GM03348 (cell line): ENCODE data around the gene C20orf204.

ENCODE experiments used
- DNase-seq: peaks from one replicate; pipeline ENCODE4 v3.0.0; 2012; ENCODE audit warnings: low spot score

C20orf204 gene

DNA sequence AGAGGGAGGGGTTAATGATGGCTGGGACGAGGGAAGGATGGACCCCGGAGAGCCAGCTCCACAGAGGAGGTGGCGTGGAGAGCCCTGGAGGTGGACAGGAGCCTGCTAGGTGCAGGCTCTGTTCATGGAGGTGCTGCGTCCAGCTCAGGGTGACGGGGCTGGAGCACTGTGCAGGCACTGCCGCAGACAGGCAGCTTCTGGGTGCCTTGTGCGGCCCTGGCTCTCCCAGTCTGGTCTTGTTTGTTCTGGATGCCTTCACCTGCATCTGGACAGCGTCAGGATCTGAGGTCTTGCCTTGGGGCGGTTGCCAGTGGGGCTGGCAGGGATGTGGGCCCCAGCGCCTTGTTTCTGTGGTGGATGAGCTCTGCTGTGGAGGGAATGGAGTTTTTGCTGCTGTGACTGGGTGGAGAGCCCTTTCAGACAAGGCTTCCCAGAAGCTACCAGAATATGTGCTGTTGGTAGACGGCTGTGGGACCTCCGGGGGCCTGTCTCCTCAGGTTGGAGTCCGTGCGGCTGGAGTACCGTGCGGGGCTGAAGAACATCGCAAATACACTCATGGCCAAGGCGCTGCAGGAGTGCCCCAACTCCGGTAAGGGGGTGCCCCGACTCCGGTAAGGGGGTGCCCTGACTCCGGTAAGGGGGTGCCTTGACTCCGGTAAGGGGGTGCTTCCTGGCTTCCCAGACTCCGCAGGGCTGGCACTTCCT, 7.8 kb upstream of the C20orf204 start:
- no peak for DNase-seq

DNA sequence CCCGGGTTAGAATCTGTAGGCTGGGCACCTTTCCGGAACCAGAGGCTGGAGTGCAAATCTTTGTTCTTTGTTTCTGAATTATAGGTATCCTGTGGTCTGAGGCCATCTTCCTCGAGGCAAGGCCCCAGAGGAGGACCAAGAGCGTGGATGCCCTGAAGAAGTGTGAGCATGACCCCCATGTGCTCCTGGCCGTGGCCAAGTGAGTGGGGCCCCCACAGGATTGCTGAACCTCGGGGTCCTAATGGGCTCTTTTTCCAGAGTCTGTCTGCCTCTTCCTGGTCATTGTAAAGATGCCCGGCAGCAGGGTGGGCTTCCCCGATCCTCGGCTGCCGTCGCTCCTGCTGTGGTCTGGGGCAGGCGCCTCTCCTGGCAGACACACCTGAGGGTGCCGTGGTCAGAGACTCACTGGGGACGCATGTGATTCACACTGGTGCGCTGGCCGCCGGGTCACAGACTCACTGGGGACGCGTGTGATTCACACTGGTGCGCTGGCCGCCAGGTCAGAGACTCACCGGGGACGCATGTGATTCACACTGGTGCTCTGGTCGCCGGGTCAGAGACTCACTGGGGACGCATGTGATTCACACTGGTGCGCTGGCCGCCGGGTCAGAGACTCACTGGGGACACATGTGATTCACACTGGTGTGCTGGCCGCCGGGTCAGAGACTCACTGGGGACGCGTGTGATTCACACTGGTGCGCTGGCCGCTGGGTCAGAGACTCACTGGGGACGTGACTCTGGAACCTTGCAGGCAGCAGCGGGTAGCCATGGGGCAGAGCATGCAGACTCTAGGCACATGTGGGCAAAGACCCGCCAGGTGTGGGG, 6.5 kb upstream of the C20orf204 start:
- no peak for DNase-seq

DNA sequence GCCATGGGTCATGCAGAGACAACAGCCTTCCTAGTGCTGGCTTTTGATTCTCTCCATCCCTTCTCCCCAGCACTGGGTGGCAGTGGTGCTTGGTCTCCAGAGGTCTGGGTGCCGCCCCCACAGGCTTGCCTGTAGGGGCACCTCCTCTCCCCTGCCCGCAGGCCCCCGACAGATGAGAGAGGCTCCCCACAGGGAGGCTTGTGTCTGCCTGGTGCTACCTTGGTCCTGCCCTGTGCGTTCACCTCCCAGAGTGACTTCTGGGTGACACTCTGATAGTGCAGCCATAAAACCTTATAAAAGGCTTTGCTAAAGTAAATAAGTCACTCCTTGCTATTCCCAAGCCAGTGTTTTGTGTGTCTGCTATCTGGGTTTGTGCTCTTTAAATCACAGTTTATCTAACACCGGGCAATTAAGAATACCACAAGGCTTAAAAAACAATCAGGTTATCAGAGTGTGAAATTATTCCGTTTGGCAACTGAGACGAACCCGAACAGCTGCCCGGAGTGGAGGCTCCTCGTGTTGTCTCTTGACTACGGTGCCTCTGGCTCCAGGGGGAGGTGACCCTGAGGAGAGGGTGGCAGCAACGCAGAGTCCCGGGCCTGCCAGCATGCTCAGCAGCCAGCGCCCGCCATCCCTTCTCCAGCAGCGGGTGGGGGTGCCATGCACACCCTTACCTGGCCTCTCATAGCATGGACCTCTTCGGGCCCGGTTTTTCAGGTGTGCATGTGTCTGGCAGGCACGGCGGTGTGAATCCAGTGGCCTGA, 5.4 kb upstream of the C20orf204 start:
- no peak for DNase-seq

DNA sequence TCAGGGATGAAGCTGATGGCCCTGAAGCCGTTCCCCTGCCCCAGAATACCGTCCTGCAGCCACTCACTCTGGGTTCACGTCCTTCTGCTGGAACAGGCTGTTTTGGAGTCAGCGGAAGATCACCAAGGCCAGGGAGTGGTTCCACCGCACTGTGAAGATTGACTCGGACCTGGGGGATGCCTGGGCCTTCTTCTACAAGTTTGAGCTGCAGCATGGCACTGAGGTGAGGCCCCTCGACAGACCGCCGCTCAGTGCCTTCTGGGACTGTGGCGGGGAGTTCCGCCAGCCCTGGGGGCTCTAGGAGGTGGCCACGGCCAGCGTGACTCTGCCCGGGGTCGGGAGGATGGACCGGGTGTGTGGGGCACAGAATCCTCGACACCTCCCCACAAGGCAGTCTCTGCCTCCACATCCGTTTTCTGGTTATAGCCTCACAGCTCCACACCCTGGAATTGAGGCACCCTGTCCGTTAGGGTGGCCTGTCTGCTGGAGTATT, 4.1 kb upstream of the C20orf204 start:
- no peak for DNase-seq

DNA sequence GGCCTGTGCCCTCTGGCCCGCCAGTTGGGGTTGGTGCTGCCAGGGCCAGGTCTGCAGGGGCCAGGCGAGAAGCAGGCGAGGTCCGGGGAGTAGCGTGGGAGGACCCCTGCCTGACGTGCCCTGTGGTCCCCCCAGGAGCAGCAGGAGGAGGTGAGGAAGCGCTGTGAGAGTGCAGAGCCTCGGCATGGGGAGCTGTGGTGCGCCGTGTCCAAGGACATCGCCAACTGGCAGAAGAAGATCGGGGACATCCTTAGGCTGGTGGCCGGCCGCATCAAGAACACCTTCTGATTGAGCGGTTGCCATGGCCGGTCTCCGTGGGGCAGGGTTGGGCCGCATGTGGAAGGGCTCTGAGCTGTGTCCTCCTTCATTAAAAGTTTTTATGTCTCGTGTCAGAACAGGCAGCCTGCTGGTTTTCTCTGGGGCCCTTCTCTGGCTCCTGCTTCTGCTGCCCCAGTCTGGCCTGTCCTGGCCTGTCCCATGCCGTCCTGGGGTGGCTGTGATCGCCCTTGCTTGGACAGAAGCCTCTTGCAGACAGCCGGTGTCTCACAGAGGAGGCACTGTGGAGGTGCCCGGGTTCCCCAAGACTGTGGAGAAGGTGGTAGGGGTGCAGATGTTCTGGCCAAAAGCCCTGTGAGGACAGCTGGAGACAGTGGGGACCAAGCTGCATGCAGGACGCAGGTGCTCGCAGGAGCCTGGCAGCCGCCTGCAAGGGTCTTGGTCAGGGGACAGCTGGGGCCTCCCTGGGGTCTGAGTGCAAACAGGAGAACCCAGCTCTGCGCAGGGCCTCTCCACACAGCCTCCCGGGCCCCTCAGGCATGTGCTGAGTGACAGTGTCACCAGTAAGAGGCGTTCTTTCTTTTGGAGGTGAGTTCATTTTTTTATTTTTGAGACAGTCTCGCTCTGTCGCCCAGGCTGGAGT, 3.0 kb upstream of the C20orf204 start:
- no peak for DNase-seq

DNA sequence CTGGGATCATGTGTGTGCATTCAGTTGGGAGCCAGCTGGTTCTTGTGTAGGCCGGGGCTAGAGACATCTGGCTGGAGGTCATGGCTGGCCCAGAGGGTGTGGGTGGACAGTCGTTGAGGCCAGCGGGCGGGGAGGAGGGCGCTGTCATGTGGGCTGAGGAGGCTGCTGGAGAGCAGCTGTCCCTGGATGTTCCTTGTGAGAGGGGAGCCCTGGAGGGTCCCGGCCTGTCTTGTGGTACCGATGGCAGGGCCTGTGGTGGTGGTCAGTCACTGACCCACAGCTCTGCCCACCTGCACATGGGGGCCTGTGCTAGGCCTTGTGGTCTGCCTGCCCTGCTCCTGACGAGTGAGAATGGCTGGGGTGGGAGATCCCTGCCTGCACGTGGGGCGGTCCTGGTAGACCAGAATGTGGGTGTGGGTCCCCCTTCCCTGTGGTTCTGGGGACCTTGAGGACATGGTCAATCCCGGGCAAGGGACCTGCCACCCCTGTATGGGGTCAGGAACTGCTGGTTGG, 1.9 kb upstream of the C20orf204 start:
- DNase-seq = no peak

DNA sequence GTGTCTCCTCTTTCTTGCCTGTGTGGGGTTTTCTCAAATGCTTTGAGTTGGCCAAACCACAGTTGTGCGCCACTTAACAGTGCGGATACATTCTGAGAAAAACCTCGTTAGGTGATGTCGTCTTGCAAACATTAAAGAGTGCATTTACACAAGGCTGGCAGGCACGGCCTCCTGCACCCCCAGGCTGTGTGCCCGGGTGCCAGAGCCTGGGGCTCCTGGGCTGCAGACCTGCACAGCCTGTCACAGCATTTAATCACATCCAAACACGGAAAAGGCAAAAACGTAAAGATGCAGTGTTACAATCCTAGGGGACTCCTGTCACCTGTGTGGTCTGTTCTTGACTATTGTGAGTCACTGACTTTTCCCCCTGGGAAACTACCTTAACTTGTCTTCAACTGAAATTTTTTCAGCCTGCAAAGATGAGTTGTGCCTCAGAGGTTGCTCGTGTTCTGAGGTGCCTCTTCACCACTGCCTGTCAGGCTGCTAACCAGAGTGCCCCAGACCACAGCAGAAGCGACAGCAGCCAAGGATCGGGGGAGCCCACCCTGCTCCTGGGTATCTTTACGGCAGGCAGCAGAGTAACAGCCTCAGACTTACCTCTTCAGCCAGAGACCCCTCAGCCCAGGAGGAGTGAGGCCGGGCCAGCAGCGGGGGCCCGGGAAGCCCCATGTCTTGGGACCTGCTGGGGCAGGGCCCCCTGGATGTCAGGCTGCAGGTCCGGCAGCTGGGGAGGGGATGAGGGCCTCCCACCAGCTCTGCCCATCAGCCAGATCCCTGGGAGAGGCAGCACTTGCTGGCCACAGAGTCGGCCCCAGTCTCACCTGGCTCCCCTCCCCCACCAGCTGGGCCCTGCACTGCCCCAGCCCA, 683 bp upstream of the C20orf204 start:
- DNase-seq = no peak

DNA sequence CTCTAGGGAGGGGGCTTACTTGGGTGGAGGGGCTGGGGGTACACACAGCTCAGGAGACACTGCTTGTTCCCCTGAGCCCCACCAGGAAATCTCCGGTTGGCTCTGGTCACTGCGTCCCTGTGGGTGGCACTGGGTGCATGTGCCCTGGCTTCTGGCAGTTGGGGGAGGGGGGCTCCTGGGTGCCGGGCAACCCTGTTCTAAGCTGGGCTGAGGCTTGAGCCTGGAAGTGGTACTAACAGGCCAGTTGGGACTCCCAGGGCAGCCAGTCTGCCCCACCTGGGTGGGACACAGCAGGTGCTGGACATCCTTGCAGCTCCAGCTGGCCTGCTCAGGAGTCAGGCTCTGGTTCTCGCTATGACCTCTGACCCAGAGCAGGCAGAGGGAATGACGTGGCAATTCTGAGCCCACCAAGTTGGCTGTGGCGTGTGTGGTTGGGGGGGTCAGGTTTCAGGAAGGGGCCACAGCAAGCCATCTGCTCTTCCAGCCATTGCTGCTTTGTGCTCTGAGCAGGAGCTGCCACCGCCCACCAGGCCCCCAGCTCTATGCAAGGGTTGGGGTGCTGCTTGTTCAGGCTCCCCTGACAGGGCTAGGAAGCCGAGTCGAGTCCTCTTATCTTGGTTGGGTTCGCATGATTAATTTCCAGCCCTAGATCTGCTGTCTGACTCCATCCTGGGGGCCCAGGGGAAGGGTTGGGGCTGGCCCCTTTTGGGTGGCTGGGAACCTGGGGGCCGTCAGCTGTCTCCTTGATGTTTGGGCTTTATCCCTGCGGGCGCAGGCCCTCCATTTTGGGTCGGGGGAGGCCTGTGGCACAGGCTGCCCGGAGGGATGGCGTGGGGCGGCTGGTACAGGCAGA, 590 bp downstream of the C20orf204 start:
- DNase-seq = no peak

DNA sequence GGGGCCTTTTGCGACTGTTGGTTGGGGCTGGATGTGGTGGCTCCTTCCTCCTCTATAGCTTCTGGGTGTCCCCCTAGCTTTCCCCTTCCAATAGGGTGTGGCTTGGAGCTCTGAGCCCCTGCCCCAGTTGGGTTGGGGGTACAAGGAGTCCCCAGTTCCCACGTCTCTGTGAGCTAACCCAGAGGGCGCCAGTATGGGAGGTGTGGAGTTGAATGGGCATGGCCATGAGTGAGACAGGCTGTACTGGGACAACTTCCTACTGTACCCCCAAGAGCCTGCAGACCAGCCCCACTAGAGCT, 1.2 kb downstream of the C20orf204 start:
- DNase-seq = no peak

DNA sequence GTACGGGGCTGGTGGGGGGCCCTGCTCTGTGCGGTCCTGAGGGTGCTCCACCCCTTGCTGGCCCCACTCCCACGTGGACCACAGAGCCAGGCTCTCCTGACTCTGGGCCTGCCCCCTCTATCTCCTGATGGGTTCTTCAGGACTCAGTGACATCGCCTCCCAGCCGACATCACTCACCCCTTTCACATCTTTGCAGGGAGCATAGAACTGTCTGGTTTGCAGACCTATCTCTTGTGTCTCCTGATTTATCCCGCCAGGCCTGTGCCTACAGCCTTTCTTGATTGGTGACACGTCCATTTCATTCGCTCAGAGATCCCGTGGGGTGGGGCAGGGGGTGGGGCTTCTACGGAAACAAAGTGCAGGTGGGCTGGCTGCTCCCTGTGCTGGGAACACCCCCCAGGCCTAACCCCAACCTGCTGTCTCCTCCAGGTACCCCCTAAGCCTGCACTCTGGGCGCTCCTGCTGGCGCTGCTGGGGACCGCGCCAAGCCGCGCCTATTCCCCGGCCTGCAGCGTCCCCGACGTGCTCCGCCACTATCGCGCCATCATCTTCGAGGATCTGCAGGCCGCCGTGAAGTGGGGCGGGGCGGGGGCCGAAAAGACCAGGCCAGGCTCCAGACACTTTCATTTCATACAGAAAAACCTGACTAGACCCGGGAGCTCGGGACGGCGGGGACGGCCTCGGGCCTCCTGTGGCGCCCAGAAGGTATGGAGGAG, 1.7 kb downstream of the C20orf204 start:
- DNase-seq = no peak

DNA sequence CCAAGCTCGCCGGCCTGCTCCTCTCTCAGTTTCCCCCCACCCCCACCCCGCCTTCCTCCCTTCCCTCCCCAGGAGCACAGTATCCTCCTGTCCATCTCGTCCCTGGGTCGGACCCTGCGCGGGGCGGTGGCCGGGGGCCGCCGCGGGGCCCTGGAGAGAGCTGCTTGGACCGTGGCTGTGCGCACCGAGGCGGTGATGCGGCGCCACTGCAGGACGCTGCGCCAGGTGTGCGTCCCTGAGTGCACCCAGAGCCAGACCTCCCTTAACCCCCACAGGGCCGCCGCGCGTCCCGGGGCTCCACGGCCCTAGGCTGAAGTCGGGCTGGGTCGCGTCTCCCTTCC, 2.2 kb downstream of the C20orf204 start:
- DNase-seq = no peak

DNA sequence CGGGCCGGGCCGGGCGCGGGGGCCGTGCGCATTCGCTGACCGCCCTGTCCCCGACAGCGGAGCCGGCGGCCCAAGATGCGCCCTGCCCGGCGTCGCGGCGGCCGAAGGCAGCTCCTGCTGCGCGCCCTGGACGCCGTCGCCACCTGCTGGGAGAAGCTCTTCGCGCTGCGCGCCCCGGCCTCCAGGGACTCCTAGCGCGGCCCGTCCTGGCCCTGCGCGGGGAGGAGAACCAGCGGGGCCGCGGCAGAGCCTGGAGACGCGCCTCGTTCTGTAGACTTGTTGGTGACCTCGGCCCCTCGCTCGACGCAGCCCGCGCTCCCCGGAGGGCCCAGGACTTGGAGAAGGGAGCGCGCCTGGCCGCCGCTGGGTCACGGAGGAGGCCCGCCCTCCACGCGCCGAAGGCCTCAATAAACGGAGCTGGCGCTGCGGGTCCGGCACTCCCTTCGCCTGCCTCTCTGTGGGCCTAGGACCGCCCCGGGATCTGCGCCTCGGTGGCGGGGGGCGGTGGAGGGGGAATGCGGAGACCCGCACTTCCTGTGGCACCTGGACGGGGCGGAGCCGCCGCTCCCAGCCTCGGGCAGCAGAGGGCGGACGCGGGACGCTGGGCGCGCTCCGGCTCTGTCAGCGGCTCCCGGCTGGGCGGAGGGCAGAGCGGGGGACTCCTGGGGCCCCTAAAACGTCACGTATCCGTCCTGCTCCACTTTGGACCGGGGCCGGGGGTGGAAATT, 2.7 kb downstream of the C20orf204 start:
- peak; percentile 90 for DNase-seq

DNA sequence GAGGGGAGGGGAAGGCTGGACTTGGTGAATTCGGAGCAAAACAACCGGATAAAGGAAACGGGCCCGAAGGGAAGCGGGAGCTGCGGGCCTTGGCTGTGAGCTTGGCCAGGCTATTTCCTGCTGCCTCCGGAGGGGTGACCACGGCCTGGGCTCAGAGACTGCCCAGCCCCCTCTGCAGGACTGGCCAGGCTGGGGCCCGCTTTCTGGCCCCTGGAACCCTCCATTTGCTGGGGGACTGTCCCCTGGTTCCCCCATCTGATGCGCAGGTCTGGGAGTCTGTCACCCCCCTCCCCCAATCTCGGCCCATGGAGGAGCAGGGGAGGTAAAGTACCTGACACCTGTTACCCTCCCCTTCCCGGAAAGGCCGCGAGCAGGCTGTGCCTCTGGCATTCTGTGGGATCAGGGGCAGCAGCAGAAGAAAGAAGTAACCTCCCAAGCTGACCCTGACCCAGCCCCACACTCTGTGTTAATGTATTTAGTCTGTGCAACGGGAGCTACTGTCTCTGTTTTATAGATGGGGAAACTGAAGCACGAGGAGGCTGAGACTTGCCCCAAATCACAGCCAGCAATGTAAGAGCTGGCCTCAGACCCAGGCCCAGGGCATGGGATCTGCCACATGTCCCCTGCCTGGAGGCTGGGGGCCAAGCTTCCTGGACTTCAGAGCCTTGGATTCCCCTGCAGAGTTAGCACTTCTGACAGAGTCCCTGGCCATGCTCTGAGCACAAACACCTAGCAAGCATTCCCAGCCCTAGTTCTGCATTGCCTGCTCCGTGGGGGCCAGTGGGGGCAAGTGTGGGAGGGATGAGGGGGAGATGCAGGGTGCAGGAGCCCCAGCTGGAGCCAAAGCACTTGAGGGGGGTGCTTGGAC, 3.5 kb downstream of the C20orf204 start:
- no peak for DNase-seq

DNA sequence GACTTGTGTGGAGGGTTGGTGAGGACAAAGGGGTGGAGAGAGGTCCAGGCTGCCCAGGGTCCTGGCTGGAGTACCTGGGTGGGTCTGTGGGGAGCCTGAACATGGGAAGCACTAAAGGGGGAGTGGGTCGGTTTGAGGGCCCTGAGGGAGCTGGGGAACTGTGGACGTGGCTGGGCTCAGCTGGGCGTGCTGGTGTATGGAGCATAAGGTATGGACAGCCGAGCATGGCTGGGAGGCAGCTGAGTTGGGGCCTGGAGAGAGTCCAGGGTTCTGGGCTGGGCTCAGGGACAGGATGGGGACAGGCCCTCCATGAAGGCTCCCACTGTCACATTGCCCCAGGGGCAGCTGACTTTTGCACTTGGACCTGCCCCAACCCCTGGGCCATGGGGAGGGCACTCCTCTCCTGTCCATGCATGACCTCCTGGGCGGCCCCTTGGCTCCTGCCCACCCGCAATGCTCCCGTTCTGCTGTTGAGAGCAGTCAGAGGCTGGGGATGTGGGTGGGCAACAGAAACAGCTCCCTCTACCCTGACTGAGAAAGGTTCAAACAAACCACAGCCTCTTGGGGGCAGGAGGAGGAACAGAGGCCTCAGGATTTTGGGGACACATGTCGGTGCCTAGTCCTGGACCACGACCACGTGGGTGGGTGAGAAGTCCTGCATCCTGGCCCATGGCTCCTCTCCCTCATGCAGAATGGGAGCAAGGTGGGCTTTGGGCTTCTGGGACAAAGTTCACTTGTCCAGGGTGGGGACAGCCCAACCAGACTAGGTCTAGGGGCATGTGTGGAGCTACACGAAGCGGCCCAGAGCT, 4.5 kb downstream of the C20orf204 start:
- no peak for DNase-seq

DNA sequence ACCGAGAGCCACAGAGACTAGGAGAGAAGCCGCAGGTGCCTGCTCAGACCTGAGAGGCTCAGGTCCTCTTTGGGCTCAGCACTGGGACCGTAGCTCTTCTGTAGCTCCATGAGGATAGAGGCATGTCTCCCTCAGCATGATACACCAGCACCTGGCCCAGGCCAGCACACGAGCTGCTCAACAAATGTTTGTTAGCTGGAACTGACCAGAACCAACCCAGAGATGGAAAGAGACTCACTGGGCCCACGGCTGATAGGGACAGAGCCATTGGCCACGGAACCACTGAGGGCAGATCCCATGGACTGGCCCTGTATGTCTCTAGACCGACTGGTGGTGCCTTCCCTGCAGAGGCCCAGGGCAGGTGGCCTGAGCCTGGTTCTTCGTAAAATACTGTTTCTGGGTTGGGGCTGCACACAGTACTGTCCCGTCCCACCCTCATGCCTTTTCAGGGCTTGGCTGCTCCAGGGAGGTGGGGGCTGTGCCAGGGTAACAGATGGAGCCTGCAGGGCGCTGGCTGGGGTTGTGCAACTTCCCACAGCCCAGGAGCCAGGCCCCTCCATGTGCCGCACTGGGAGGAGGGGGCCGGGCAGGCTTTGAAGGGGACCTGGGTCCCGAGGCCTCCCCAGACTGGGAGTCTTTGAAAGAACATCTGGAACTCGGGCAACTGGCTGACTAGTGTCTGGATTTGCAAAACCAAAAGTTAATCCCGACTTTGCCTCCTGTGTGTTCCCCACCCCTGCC, 5.2 kb downstream of the C20orf204 start:
- peak; percentile 54 for DNase-seq

DNA sequence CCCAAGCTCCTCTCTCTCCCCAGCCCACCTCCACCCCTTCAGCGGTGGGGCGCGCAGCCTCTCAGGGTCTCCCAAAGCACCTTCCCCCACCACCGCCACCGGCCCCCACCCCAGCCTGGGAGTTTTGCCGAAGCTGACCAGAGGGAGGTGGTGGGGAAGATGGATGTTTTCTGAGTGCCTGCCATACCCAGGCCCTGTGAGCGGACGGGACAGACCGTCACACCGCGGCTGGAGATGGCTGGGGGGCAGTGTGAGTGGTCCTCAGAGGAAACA, 5.7 kb downstream of the C20orf204 start:
- no peak for DNase-seq
